Measurements from ENCODE around the gene MCRS1.

- TF ChIP-seq CTCF (tag by site-specific recombination; IDR thresholded peaks at IDR 0.05) (no peak), ZNF37A (tag by site-specific recombination; IDR thresholded peaks at IDR 0.05) (no peak), ATF2 (tag by site-specific recombination; IDR thresholded peaks at IDR 0.05; ENCODE audit: low read depth) (no peak)
- TF ChIP-seq, protein P1, sequence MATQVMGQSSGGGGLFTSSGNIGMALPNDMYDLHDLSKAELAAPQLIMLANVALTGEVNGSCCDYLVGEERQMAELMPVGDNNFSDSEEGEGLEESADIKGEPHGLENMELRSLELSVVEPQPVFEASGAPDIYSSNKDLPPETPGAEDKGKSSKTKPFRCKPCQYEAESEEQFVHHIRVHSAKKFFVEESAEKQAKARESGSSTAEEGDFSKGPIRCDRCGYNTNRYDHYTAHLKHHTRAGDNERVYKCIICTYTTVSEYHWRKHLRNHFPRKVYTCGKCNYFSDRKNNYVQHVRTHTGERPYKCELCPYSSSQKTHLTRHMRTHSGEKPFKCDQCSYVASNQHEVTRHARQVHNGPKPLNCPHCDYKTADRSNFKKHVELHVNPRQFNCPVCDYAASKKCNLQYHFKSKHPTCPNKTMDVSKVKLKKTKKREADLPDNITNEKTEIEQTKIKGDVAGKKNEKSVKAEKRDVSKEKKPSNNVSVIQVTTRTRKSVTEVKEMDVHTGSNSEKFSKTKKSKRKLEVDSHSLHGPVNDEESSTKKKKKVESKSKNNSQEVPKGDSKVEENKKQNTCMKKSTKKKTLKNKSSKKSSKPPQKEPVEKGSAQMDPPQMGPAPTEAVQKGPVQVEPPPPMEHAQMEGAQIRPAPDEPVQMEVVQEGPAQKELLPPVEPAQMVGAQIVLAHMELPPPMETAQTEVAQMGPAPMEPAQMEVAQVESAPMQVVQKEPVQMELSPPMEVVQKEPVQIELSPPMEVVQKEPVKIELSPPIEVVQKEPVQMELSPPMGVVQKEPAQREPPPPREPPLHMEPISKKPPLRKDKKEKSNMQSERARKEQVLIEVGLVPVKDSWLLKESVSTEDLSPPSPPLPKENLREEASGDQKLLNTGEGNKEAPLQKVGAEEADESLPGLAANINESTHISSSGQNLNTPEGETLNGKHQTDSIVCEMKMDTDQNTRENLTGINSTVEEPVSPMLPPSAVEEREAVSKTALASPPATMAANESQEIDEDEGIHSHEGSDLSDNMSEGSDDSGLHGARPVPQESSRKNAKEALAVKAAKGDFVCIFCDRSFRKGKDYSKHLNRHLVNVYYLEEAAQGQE (tag by site-specific recombination; IDR thresholded peaks at IDR 0.05), result no peak
- TF ChIP-seq, protein P2, sequence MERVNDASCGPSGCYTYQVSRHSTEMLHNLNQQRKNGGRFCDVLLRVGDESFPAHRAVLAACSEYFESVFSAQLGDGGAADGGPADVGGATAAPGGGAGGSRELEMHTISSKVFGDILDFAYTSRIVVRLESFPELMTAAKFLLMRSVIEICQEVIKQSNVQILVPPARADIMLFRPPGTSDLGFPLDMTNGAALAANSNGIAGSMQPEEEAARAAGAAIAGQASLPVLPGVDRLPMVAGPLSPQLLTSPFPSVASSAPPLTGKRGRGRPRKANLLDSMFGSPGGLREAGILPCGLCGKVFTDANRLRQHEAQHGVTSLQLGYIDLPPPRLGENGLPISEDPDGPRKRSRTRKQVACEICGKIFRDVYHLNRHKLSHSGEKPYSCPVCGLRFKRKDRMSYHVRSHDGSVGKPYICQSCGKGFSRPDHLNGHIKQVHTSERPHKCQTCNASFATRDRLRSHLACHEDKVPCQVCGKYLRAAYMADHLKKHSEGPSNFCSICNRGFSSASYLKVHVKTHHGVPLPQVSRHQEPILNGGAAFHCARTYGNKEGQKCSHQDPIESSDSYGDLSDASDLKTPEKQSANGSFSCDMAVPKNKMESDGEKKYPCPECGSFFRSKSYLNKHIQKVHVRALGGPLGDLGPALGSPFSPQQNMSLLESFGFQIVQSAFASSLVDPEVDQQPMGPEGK (tag by site-specific recombination; IDR thresholded peaks at IDR 0.05), result no peak
These were observed 17.9 kb downstream of the MCRS1 start for GRCh38 chr12:49549735-49550692.
